ENCODE results near the gene FAM135A. TPM values are rescaled to one million over a fixed set of nuclear protein-coding genes. Genes with fewer than 3 reads are reported as not detected.

The FAM135A gene
- total and polyA plus RNA-seq, 2 experiments from 2014 or later = 35.2 to 68.7 TPM

- Histone ChIP-seq H3K4me1 (ENCODE audit: insufficient read depth) (peaks cover 8% of the 10 kb centered on the region; the same call in 1 of the 2 replicates), H3K9me2 (ENCODE audit: insufficient read depth) (no peaks in the 10 kb centered on the region), H2AFZ (peak within 1 kb of the TSS; percentile 98), H3K27ac (ENCODE audit: low read depth) (no peak within 1 kb of the TSS), H3K4me2 (peak within 1 kb of the TSS; percentile 80), H3K79me2 (replicated peaks; ENCODE audit: insufficient read depth) (peaks cover 9% of the 10 kb centered on the region; the same call in 1 of the 2 replicates), H3K4me3 (peak within 1 kb of the TSS; percentile 86), H3K27me3 (ENCODE audit: insufficient read depth) (no peaks in the 10 kb centered on the region), H3K36me3 (ENCODE audit: insufficient read depth) (no peaks in the 10 kb centered on the region), H3F3A (replicated peaks; ENCODE audit: low read depth) (no peaks in the 10 kb centered on the region), H4K20me1 (replicated peaks; ENCODE audit: insufficient read depth) (no peaks in the 10 kb centered on the region)
- Mint-ChIP-seq H3K36me3 (ENCODE audit: low read depth) (peaks cover 28% of the 10 kb centered on the region), H3K4me3 (peak within 1 kb of the TSS; percentile 87), H3K4me1 (peaks cover 17% of the 10 kb centered on the region; the same call in 2 of the 3 replicates), H3K9me3 (no peaks in the 10 kb centered on the region; the same call in 1 of the 3 replicates), H3K27me3 (ENCODE audit: insufficient read depth, low read depth, poor library complexity) (peaks cover 6% of the 10 kb centered on the region), H3K27ac (peak within 1 kb of the TSS; percentile 62; the same call in 1 of the 2 replicates)
- ATAC-seq = peak; percentile 98
- DNase-seq (ENCODE audit: low spot score) = peak; percentile 97
- TF ChIP-seq POLR2AphosphoS5 (IDR thresholded peaks at IDR 0.05; ENCODE audit: low read depth) (peak; percentile 99), CTCF (conservative IDR thresholded peaks at IDR 0.05; ENCODE audit: low read depth in 2 of 2) (no peak)
Observed at GRCh38 chr6:70566751-70567382, 153.6 kb downstream of the FAM135A start, which contains the start of gene SDHAF4. Gene SDHAF4, plus strand, starts transcription at chr6:70566930. Its CDS starts 11 bp downstream, at chr6:70566941.

GRCh38 chr6:70574643-70575042 is 161.3 kb downstream of the FAM135A start:
- Mint-ChIP-seq H3K27ac (no peak overlapping the region), H3K9me3 (no peaks in the 10 kb centered on the region), H3K4me3 (no peak overlapping the region), H3K36me3 (ENCODE audit: low read depth) (peaks cover 16% of the 10 kb centered on the region), H3K4me1 (0 out of 3 replicates have a peak, but pooled peaks cover 3% of the 10 kb centered on the region), H3K27me3 (ENCODE audit: insufficient read depth, low read depth, poor library complexity) (peaks cover 2% of the 10 kb centered on the region)
- Histone ChIP-seq H3F3A (replicated peaks; ENCODE audit: low read depth) (no peaks in the 10 kb centered on the region), H3K36me3 (ENCODE audit: insufficient read depth) (no peaks in the 10 kb centered on the region; the same call in 1 of the 2 replicates), H3K4me3 (no peak overlapping the region), H3K9me2 (ENCODE audit: insufficient read depth) (no peaks in the 10 kb centered on the region), H3K27me3 (ENCODE audit: insufficient read depth) (no peaks in the 10 kb centered on the region), H4K20me1 (replicated peaks; ENCODE audit: insufficient read depth) (no peaks in the 10 kb centered on the region; the same call in 1 of the 2 replicates), H3K27ac (ENCODE audit: low read depth) (no peak overlapping the region), H3K4me1 (ENCODE audit: insufficient read depth) (no peaks in the 10 kb centered on the region), H2AFZ (no peak overlapping the region), H3K79me2 (replicated peaks; ENCODE audit: insufficient read depth) (no peaks in the 10 kb centered on the region; the same call in 1 of the 2 replicates), H3K4me2 (no peak overlapping the region)
- no peak for DNase-seq (ENCODE audit: low spot score)
- ATAC-seq = no peak
- TF ChIP-seq CTCF (conservative IDR thresholded peaks at IDR 0.05; ENCODE audit: low read depth in 2 of 2) (no peak), STAT1 (IDR thresholded peaks at IDR 0.05; ENCODE audit: unreplicated experiment) (no peak), ETS1 (IDR thresholded peaks at IDR 0.05) (no peak), POLR2AphosphoS5 (IDR thresholded peaks at IDR 0.05; ENCODE audit: low read depth) (no peak), JUNB (IDR thresholded peaks at IDR 0.05; ENCODE audit: unreplicated experiment) (no peak), EZH2phosphoT487 (IDR thresholded peaks at IDR 0.05; ENCODE audit: unreplicated experiment) (no peak), NANOG (IDR thresholded peaks at IDR 0.05; ENCODE audit: borderline replicate concordance) (no peak), ZNF331 (CRISPR knock-in tag; IDR thresholded peaks at IDR 0.05; ENCODE audit: low read depth) (no peak), ZNF114 (CRISPR knock-in tag; IDR thresholded peaks at IDR 0.05) (no peak), CREB1 (CRISPR knock-in tag; IDR thresholded peaks at IDR 0.05; ENCODE audit: low read depth) (no peak)
- TF ChIP-seq, protein P1, sequence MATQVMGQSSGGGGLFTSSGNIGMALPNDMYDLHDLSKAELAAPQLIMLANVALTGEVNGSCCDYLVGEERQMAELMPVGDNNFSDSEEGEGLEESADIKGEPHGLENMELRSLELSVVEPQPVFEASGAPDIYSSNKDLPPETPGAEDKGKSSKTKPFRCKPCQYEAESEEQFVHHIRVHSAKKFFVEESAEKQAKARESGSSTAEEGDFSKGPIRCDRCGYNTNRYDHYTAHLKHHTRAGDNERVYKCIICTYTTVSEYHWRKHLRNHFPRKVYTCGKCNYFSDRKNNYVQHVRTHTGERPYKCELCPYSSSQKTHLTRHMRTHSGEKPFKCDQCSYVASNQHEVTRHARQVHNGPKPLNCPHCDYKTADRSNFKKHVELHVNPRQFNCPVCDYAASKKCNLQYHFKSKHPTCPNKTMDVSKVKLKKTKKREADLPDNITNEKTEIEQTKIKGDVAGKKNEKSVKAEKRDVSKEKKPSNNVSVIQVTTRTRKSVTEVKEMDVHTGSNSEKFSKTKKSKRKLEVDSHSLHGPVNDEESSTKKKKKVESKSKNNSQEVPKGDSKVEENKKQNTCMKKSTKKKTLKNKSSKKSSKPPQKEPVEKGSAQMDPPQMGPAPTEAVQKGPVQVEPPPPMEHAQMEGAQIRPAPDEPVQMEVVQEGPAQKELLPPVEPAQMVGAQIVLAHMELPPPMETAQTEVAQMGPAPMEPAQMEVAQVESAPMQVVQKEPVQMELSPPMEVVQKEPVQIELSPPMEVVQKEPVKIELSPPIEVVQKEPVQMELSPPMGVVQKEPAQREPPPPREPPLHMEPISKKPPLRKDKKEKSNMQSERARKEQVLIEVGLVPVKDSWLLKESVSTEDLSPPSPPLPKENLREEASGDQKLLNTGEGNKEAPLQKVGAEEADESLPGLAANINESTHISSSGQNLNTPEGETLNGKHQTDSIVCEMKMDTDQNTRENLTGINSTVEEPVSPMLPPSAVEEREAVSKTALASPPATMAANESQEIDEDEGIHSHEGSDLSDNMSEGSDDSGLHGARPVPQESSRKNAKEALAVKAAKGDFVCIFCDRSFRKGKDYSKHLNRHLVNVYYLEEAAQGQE (IDR thresholded peaks at IDR 0.05; ENCODE audit: unreplicated experiment) = no peak
